Ovary (tissue), 9 donors: ENCODE data around the gene PCSK5. TPM values are rescaled to one million over a fixed set of nuclear protein-coding genes. Genes with fewer than 3 reads are reported as not detected.

Experiments used
- DNase-seq, 5 donors: peaks; one replicate each; pipeline ENCODE4 v3.0.0-alpha.2; 2019 to 2020
- H3K27ac ChIP-seq, 2 donors: fragments of 200-600 bp; one replicate each; pipeline versions ENCODE4 v1.5.1 to v1.8.0; 2019 to 2022
- H3K27me3 ChIP-seq: fragments of 200-600 bp; one replicate; pipeline ENCODE4 v1.8.0; 2022
- H3K36me3 ChIP-seq: fragments of 200-600 bp; sonication (generic); one replicate; pipeline ENCODE4 v1.5.1; 2019
- H3K4me1 ChIP-seq: one replicate; pipeline ENCODE4 v1.8.1; 2013; ENCODE audit warnings: mild to moderate bottlenecking, moderate library complexity; ENCODE audit not compliant: insufficient read depth
- H3K4me3 ChIP-seq: fragments of 200-600 bp; sonication (generic); one replicate; pipeline ENCODE4 v1.5.1; 2017
- H3K9me3 ChIP-seq, 2 donors: fragments of 200-600 bp in 1 of 2; sonication (generic) in 1 of 2; one replicate each; pipeline versions ENCODE4 v1.5.1 to v1.8.1; 2013 to 2019; ENCODE audit warnings: mild to moderate bottlenecking in 1 of 2, moderate library complexity in 1 of 2
- CTCF ChIP-seq, 3 donors: fragments of 450-650 bp in 2 of 3; fragments of 200-600 bp in 1 of 3; IDR thresholded peaks; one replicate each; pipeline versions ENCODE4 v1.5.1 to v1.8.0; 2016 to 2022; ENCODE audit warnings: antibody characterized with exemption in 3 of 3, mild to moderate bottlenecking in 1 of 3
- EP300 ChIP-seq: sonication (generic); formaldehyde crosslinking; IDR thresholded peaks from one replicate; pipeline ENCODE4 v1.6.1; 2017; ENCODE audit warnings: antibody characterized with exemption
- POLR2A ChIP-seq: fragments of 450-650 bp; IDR thresholded peaks from one replicate; pipeline ENCODE4 v1.6.1; 2017; ENCODE audit warnings: antibody characterized with exemption, mild to moderate bottlenecking, moderate library complexity
- WGBS, 3 donors: extraction: QIAGEN DNeasy Blood & Tissue Kit in 1 of 3; methylation state at CpG; one replicate each; pipeline versions ENCODE4 v1.1.5 to v1.1.7; 2013 to 2017; 5-methylcytosine and 5-hydroxymethylcytosine counted together
- intact Hi-C, 4 donors: fragments of 100-400 bp; cut with DNase I; formaldehyde crosslinking; loops; one replicate each; pipeline versions ENCODE4 v1.11.0 to v1.15.1; 2022 to 2023
- polyA plus RNA-seq, 2 donors: library from polyadenylated mRNA; stranded (reverse); fragments of 200-250 nt in 1 of 2; fragments of 350-450 nt in 1 of 2; fragmentation: Illumina TruSeq in 1 of 2; extraction: RNeasy Lipid Tissue Mini Kit (QIAGEN cat#74804) in 1 of 2; gene quantifications; one replicate each; pipeline ENCODE4 v1.2.3, GENCODE V29; 2013 to 2014
- total RNA-seq, 7 donors: library from RNA; depleted of rRNA in 2 of 7; stranded (reverse); fragments of >200 nt in 2 of 7; fragmentation: NEBNext Ultra II Directional in 3 of 7; extraction: Animal tissue kit (Norgen Biotek cat#: 25700) in 3 of 7; gene quantifications; one replicate each; pipeline versions ENCODE4 v1.1.0 to v1.2.4, GENCODE V29; 2016 to 2023
- donor health status: DM: no; HTN: no; CAD: no; lungs with moderate emphysema.
- donor health status: DM: no; HTN: no; CAD: no.
- donor health status: Bipolar disorder and iron deficiency.
- donor health status: DM: yes; HTN: yes; CAD: no.
- donor health status: DM: no; HTN: no; CAD: no.
- donor health status: DM: yes; HTN: yes; CAD: no.

PCSK5 gene
- total and polyA plus RNA-seq, 9 donors = 12.7 to 41.8 (median 28.3) TPM

GRCh38 chr9:76394195-76394959, 503.9 kb downstream of the PCSK5 start, which contains the start of gene RFK:
Gene RFK (minus strand): TSS chr9:76394426. CDS start chr9:76394171, 255 bp downstream.
- Histone ChIP-seq H3K4me3 (peak within 1 kb of the TSS; percentile 95), H3K9me3 (no peaks in the 10 kb centered on the region), H3K36me3 (no peaks in the 10 kb centered on the region), H3K4me1 (peaks cover 4% of the 10 kb centered on the region), H3K27ac (peak within 1 kb of the TSS; percentile 76 to 99), H3K27me3 (no peaks in the 10 kb centered on the region)
- TF ChIP-seq EP300 = no peak
- peak; percentile 68 for TF ChIP-seq POLR2A
- TF ChIP-seq CTCF (IDR thresholded peaks at IDR 0.05) = peak in 2 of 3 donors; percentile 53 to 59
- intact Hi-C loops = no loop called here
- 0 to 1% (median 1%) methylated on average over 57 to 81 of the region's 81 CpGs for WGBS, 3 donors
- peak; percentile 93 to 96 (median 94) for DNase-seq

- peaks cover 4% of the 10 kb centered on the region for H3K4me1 ChIP-seq
- H3K27me3 ChIP-seq = no peaks in the 10 kb centered on the region
- H3K27ac ChIP-seq = peak overlapping the region; percentile 24 to 99
- H3K36me3 ChIP-seq = no peaks in the 10 kb centered on the region
- peak overlapping the region; percentile 95 for H3K4me3 ChIP-seq
- H3K9me3 ChIP-seq = no peaks in the 10 kb centered on the region
- DNase-seq = peak in 1 of 5 donors; percentile 59
- WGBS, 3 donors = 0 to 1% (median 1%) methylated on average over 11 of the region's 11 CpGs
- TF ChIP-seq CTCF (IDR thresholded peaks at IDR 0.05) (no peak), EP300 (no peak), POLR2A (no peak)
- intact Hi-C loops = no loop called here
These were observed 504.4 kb downstream of the PCSK5 start for GRCh38 chr9:76394960-76395252.

- H3K4me1 ChIP-seq = peaks cover 4% of the 10 kb centered on the region
- DNase-seq = no peak
- intact Hi-C loops = no loop called here
- H3K9me3 ChIP-seq = no peaks in the 10 kb centered on the region
- no peaks in the 10 kb centered on the region for H3K27me3 ChIP-seq
- 69 to 83% (median 80%) methylated on average over 10 of the region's 10 CpGs for WGBS, 3 donors
- peak overlapping the region; percentile 95 for H3K4me3 ChIP-seq
- TF ChIP-seq POLR2A = no peak
- no peak for TF ChIP-seq CTCF (IDR thresholded peaks at IDR 0.05)
- no peak for TF ChIP-seq EP300
- no peaks in the 10 kb centered on the region for H3K36me3 ChIP-seq
- H3K27ac ChIP-seq = peak overlapping the region in 1 of 2 donors; percentile 99
These were observed 504.9 kb downstream of the PCSK5 start for GRCh38 chr9:76395381-76395780.

DNA sequence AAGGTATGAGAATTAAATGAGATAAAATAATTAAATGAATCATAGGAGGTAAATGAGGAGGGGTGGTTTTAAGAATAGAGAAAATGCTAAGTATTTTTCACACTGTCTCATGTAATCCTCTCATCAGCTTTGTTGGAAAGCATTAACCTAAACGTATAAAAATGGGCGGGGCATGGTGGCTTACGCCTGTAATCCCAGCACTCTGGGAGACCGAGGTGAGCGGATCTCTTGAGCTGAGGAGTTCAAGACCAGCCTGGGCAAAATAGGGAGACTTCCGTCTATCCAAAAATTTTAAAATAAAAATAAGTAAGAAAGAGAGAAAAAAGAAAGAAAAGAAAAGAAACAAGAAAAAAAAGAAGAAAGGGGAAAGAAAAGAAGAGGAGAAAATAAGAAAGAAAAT, 505.7 kb downstream of the PCSK5 start:
- H3K27me3 ChIP-seq = no peaks in the 10 kb centered on the region
- no peak overlapping the region for H3K4me3 ChIP-seq
- TF ChIP-seq EP300 (no peak), CTCF (IDR thresholded peaks at IDR 0.05) (no peak), POLR2A (no peak)
- H3K4me1 ChIP-seq = peaks cover 4% of the 10 kb centered on the region
- H3K9me3 ChIP-seq = no peaks in the 10 kb centered on the region
- 86 to 90% (median 90%) methylated on average over 6 of the region's 6 CpGs for WGBS, 3 donors
- DNase-seq = no peak
- H3K36me3 ChIP-seq = no peaks in the 10 kb centered on the region
- intact Hi-C loops = no loop called here
- H3K27ac ChIP-seq = no peak overlapping the region
